SK-N-SH (cell line): ENCODE data around the gene PARP11. TPM values are rescaled to one million over a fixed set of nuclear protein-coding genes. Genes with fewer than 3 reads are reported as not detected.

Experiments used
- CTCF ChIA-PET: fragments of 300-600, 350-600 bp; formaldehyde crosslinking; extraction: SDS; loops from one replicate; lab custom pipeline; 2021; lab: Yijun Ruan, JAX
- POLR2A ChIA-PET: fragments of 350-600 bp; sonication (Branson Sonifier 250); formaldehyde crosslinking; extraction: SDS; loops from one replicate; lab custom pipeline; 2020; ENCODE audit warnings: antibody characterized with exemption, inconsistent platforms; lab: Yijun Ruan, JAX
- DNase-seq: peaks from one replicate; pipeline ENCODE4 v3.0.0; 2012
- H2AFZ ChIP-seq: fragments of 200-600 bp; sonication (generic); 2 replicates; pipeline ENCODE4 v1.8.1; 2016; ENCODE audit warnings: antibody characterized with exemption, mild to moderate bottlenecking, low read depth
- H3F3A ChIP-seq: fragments of 200-600 bp; sonication (generic); replicated peaks from 2 replicates; pipeline ENCODE3; 2016; ENCODE audit warnings: antibody characterized with exemption, mild to moderate bottlenecking; ENCODE audit not compliant: insufficient read depth
- H3K27ac ChIP-seq, 2 experiments: fragments of 200-500 bp in 1 of 2; fragments of 200-600 bp in 1 of 2; sonication (Bioruptor generic) in 1 of 2; sonication (generic), shearing (Covaris generic) in 1 of 2; 2 replicates each; pipeline versions ENCODE4 v1.5.1 to v1.6.1; 2014 to 2016; ENCODE audit warnings: low read depth in 2 of 2, inconsistent platforms in 1 of 2, low read length in 1 of 2, mild to moderate bottlenecking in 1 of 2, mixed read lengths in 1 of 2
- H3K27me3 ChIP-seq: fragments of 200-600 bp; sonication (generic), shearing (Covaris generic); 2 replicates; pipeline ENCODE4 v1.6.1; 2016; ENCODE audit warnings: mixed run types; ENCODE audit not compliant: insufficient read depth
- H3K36me3 ChIP-seq, 2 experiments: fragments of 200-500 bp in 1 of 2; fragments of 200-600 bp in 1 of 2; sonication (Bioruptor generic) in 1 of 2; sonication (generic) in 1 of 2; replicated peaks in 1 of 2; 2 replicates each; pipeline versions ENCODE3 to v1.5.1; 2014 to 2016; ENCODE audit warnings: low read length in 1 of 2, mild to moderate bottlenecking in 1 of 2; ENCODE audit not compliant: insufficient read depth in 2 of 2, control insufficient read depth in 1 of 2
- H3K4me1 ChIP-seq, 2 experiments: fragments of 200-500 bp in 1 of 2; fragments of 200-600 bp in 1 of 2; sonication (Bioruptor generic) in 1 of 2; sonication (generic), shearing (Covaris generic) in 1 of 2; 2 replicates each; pipeline versions ENCODE4 v1.5.1 to v1.6.1; 2014 to 2016; ENCODE audit warnings: low read depth in 1 of 2, low read length in 1 of 2, mixed run types in 1 of 2; ENCODE audit not compliant: insufficient read depth in 2 of 2, control insufficient read depth in 1 of 2
- H3K4me2 ChIP-seq: fragments of 200-600 bp; sonication (generic), shearing (Covaris generic); 2 replicates; pipeline ENCODE4 v1.6.1; 2017; ENCODE audit warnings: mixed run types
- H3K4me3 ChIP-seq, 2 experiments: fragments of 200-500 bp in 1 of 2; fragments of 200-600 bp in 1 of 2; sonication (Bioruptor generic) in 1 of 2; sonication (generic), shearing (Covaris generic) in 1 of 2; 2 replicates each; pipeline versions ENCODE4 v1.5.1 to v1.8.1; 2014 to 2016; ENCODE audit warnings: low read depth in 2 of 2, inconsistent platforms in 1 of 2, low read length in 1 of 2, mild to moderate bottlenecking in 1 of 2, mixed read lengths in 1 of 2, moderate library complexity in 1 of 2
- H3K79me2 ChIP-seq: fragments of 200-600 bp; sonication (generic); 2 replicates; pipeline ENCODE4 v1.8.1; 2017; ENCODE audit warnings: mild to moderate bottlenecking; ENCODE audit not compliant: insufficient read depth
- H3K9ac ChIP-seq: fragments of 200-600 bp; sonication (generic); 2 replicates; pipeline ENCODE4 v1.6.1; 2017; ENCODE audit warnings: mixed run types
- H3K9me2 ChIP-seq: fragments of 200-600 bp; sonication (generic); 2 replicates; pipeline ENCODE4 v1.6.1; 2017; ENCODE audit warnings: mixed run types
- H3K9me3 ChIP-seq: fragments of 200-600 bp; sonication (generic); 2 replicates; pipeline ENCODE4 v1.6.1; 2017; ENCODE audit warnings: mixed run types, mild to moderate bottlenecking, moderate library complexity
- H4K20me1 ChIP-seq: fragments of 200-600 bp; sonication (generic); 2 replicates; pipeline ENCODE4 v1.6.1; 2017; ENCODE audit warnings: mild to moderate bottlenecking, mixed run types; ENCODE audit not compliant: insufficient read depth
- CTCF ChIP-seq: fragments of 200-600 bp; sonication (generic); IDR thresholded peaks from 2 replicates; pipeline ENCODE4 v1.6.1; 2017; ENCODE audit warnings: antibody characterized with exemption, mild to moderate bottlenecking, moderate library complexity
- ELF1 ChIP-seq: IDR thresholded peaks from 2 replicates; pipeline ENCODE4 v1.4.0; 2012
- EP300 ChIP-seq, 2 experiments: IDR thresholded peaks; 2 replicates each; pipeline versions ENCODE4 v1.4.0 to v1.6.1; 2012; ENCODE audit warnings: borderline replicate concordance in 1 of 2, low read depth in 1 of 2, low read length in 1 of 2
- EZH2phosphoT487 ChIP-seq: fragments of 200-600 bp; sonication (generic); IDR thresholded peaks from 2 replicates; pipeline ENCODE4 v1.6.1; 2017; ENCODE audit warnings: low read depth, mixed run types, mild to moderate bottlenecking, antibody characterized with exemption, moderate library complexity, borderline replicate concordance
- FOSL2 ChIP-seq: IDR thresholded peaks from 2 replicates; pipeline ENCODE4 v1.4.0; 2012; ENCODE audit warnings: low read depth, mild to moderate bottlenecking, moderate library complexity, borderline replicate concordance
- FOXJ3 ChIP-seq: sonication (generic); formaldehyde crosslinking; IDR thresholded peaks from 2 replicates; pipeline ENCODE4 v1.5.1; 2020; ENCODE audit warnings: mild to moderate bottlenecking, missing genetic modification reagents
- GABPA ChIP-seq: IDR thresholded peaks from 2 replicates; pipeline ENCODE4 v1.4.0; 2012; ENCODE audit warnings: low read depth, mild to moderate bottlenecking
- GATA2 ChIP-seq: sonication (generic); formaldehyde crosslinking; IDR thresholded peaks from 2 replicates; pipeline ENCODE4 v1.5.0; 2020; ENCODE audit warnings: mild to moderate bottlenecking, missing genetic modification reagents
- JUND ChIP-seq: IDR thresholded peaks from 2 replicates; pipeline ENCODE4 v1.4.0; 2012
- MEF2A ChIP-seq: IDR thresholded peaks from 2 replicates; pipeline ENCODE4 v1.4.0; 2012; ENCODE audit warnings: low read depth, borderline replicate concordance
- MXI1 ChIP-seq: IDR thresholded peaks from 2 replicates; pipeline ENCODE4 v1.6.1; 2012; ENCODE audit warnings: mild to moderate bottlenecking, low read depth, low read length, improper control_type of control experiment
- NFIC ChIP-seq: IDR thresholded peaks from 2 replicates; pipeline ENCODE4 v1.4.0; 2012; ENCODE audit warnings: borderline replicate concordance
- POLR2AphosphoS5 ChIP-seq: IDR thresholded peaks from 2 replicates; pipeline ENCODE4 v1.6.1; 2012; ENCODE audit warnings: low read depth, low read length
- RCOR1 ChIP-seq: fragments of 150-350 bp; IDR thresholded peaks from 2 replicates; pipeline ENCODE4 v1.6.1; 2017; ENCODE audit warnings: antibody characterized with exemption, low read length
- RFX5 ChIP-seq: IDR thresholded peaks from 2 replicates; pipeline ENCODE4 v1.6.1; 2012; ENCODE audit warnings: mild to moderate bottlenecking, improper control_type of control experiment, low read length
- SIN3A ChIP-seq: IDR thresholded peaks from 2 replicates; pipeline ENCODE4 v1.6.1; 2012; ENCODE audit warnings: low read depth, mild to moderate bottlenecking, low read length, moderate library complexity, borderline replicate concordance
- SMC3 ChIP-seq: IDR thresholded peaks from 2 replicates; pipeline ENCODE4 v1.6.1; 2012; ENCODE audit warnings: low read depth, low read length, improper control_type of control experiment
- TAF1 ChIP-seq: IDR thresholded peaks from 2 replicates; pipeline ENCODE4 v1.6.1; 2012; ENCODE audit warnings: low read depth, mild to moderate bottlenecking, low read length, moderate library complexity, borderline replicate concordance
- TCF12 ChIP-seq: IDR thresholded peaks from 2 replicates; pipeline ENCODE4 v1.4.0; 2012
- YY1 ChIP-seq: IDR thresholded peaks from 2 replicates; pipeline ENCODE4 v1.4.0; 2012; ENCODE audit warnings: low read depth, mild to moderate bottlenecking
- WGBS: methylation state at CpG from one replicate; pipeline ENCODE4 v1.1.6; 2017; ENCODE audit warnings: low lambda C conversion rate; 5-methylcytosine and 5-hydroxymethylcytosine counted together
- polyA plus RNA-seq, 3 experiments: library from polyadenylated mRNA; depleted of rRNA; stranded (reverse); fragments of >200 nt; gene quantifications; 2 replicates each; pipeline ENCODE4 v1.2.3, GENCODE V29; 2012
- TF ChIP-seq, protein P1 (sequence below): IDR thresholded peaks from 2 replicates; pipeline ENCODE4 v1.4.0; 2012; ENCODE audit warnings: low read depth
- TF ChIP-seq, protein P2 (sequence below): fragments of 150-350 bp; IDR thresholded peaks from 2 replicates; pipeline ENCODE4 v1.6.1; 2017; ENCODE audit warnings: antibody characterized with exemption, low read length, low read depth, borderline replicate concordance
- TF ChIP-seq, protein P3 (sequence below): IDR thresholded peaks from 2 replicates; pipeline ENCODE4 v1.4.0; 2012; ENCODE audit warnings: low read depth, borderline replicate concordance
- TF ChIP-seq, protein P4 (sequence below): fragments of 150-350 bp; IDR thresholded peaks from 2 replicates; pipeline ENCODE4 v1.6.1; 2016; ENCODE audit warnings: mild to moderate bottlenecking, low read depth, low read length

Gene PARP11, protein sequence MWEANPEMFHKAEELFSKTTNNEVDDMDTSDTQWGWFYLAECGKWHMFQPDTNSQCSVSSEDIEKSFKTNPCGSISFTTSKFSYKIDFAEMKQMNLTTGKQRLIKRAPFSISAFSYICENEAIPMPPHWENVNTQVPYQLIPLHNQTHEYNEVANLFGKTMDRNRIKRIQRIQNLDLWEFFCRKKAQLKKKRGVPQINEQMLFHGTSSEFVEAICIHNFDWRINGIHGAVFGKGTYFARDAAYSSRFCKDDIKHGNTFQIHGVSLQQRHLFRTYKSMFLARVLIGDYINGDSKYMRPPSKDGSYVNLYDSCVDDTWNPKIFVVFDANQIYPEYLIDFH
- 1.8 and 2.7 TPM in 2 replicates for polyA plus RNA-seq (2012; rRNA removed)
- 2.5 and 2.6 TPM in 2 replicates for polyA plus RNA-seq (2012; cell fraction: cytosol; rRNA removed)
- 1.1 and 2.1 TPM in 2 replicates for polyA plus RNA-seq (2012; cell fraction: nucleus; rRNA removed)

DNA sequence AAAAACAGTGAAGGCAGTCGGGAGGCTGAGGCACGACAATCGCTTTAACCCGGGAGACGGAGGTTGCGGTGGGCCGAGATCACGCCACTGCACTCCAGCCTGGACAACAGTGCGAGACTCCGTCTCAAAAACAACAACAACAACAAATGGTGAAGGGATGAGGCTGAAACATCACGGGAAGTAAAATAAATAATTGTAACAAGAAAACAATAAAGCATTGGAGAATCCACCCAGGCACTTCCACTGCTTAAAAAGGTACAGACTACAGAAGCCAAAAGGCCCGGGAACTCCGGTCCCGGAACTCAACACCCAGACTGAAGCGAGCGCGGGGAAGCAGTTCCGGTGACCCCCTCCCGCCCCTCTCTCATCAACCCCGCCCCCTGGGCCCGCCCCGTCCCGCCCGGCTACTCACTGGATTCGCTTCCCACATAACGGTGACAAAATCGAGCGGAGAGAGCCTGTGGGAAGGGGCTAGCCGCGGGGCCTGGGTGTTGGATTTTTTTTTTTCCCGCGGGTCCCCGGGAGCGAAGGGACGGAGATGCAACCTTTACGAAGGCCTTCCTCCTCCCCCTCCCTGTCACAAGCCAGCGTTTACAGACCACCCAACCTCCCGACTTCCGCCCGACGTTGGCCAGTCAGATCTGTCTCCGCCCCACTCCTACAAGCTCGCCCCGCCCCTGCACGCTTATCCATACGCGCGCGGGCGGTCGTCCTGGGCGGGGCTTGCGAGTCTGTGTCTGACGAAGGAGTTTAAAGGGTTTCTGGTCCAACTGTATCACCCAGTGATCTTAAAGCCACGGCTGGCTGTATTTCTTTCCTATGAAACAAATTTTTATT, at the start of gene PARP11:
PARP11 (minus strand) TSS at position 600 of the 837 bp plus-strand sequence; CDS start at position 430, 170 bp downstream.
- DNase-seq: peak; percentile 92
- H3K9me2 ChIP-seq: no peaks in the 10 kb centered on the region
- H3F3A ChIP-seq: no peaks in the 10 kb centered on the region
- no peaks in the 10 kb centered on the region for H3K79me2 ChIP-seq
- H3K4me2 ChIP-seq: peak within 1 kb of the TSS; percentile 86
- H3K9me3 ChIP-seq: no peaks in the 10 kb centered on the region
- H4K20me1 ChIP-seq: no peaks in the 10 kb centered on the region
- H3K27ac ChIP-seq: peak within 1 kb of the TSS; percentile 85 to 91
- H3K4me3 ChIP-seq: peak within 1 kb of the TSS; percentile 64 to 96
- ChIA-PET CTCF (interaction anchor here (1.0 to 1.1 kb wide), 2 partner anchors 13 to 404 kb away, joined by 3 read pairs; no protein-coding TSS in a partner anchor), POLR2A (no interaction called here)
- H3K9ac ChIP-seq: peak within 1 kb of the TSS; percentile 64
- no peaks in the 10 kb centered on the region for H3K36me3 ChIP-seq
- H3K27me3 ChIP-seq: no peaks in the 10 kb centered on the region
- H3K4me1 ChIP-seq: peaks cover 0 to 4% of the 10 kb centered on the region in 2 experiments; a peak in 2 of 4 replicates
- 4% methylated on average over 40 of the region's 55 CpGs for WGBS
- H2AFZ ChIP-seq: peak within 1 kb of the TSS; percentile 99
- TF ChIP-seq TAF1: peak; percentile 73
- TF ChIP-seq CTCF: no peak
- no peak for TF ChIP-seq TCF12
- no peak for TF ChIP-seq GATA2 (CRISPR knock-in tag)
- TF ChIP-seq RCOR1: no peak
- TF ChIP-seq, protein P1, sequence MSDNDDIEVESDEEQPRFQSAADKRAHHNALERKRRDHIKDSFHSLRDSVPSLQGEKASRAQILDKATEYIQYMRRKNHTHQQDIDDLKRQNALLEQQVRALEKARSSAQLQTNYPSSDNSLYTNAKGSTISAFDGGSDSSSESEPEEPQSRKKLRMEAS: 0 out of 2 replicates have a peak, but pooled peaks have one; percentile 3
- 0 out of 2 replicates have a peak, but pooled peaks have one; percentile 24 for TF ChIP-seq RFX5
- 0 out of 2 replicates have a peak, but pooled peaks have one; percentile 54 for TF ChIP-seq MXI1
- TF ChIP-seq SIN3A: no peak
- TF ChIP-seq MEF2A: no peak
- TF ChIP-seq NFIC: no peak
- no peak for TF ChIP-seq FOXJ3 (CRISPR knock-in tag)
- no peak for TF ChIP-seq SMC3
- TF ChIP-seq, protein P2, sequence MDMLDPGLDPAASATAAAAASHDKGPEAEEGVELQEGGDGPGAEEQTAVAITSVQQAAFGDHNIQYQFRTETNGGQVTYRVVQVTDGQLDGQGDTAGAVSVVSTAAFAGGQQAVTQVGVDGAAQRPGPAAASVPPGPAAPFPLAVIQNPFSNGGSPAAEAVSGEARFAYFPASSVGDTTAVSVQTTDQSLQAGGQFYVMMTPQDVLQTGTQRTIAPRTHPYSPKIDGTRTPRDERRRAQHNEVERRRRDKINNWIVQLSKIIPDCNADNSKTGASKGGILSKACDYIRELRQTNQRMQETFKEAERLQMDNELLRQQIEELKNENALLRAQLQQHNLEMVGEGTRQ: no peak
- TF ChIP-seq YY1: no peak
- no peak for TF ChIP-seq EZH2phosphoT487
- no peak; the same call in 1 of the 2 replicates for TF ChIP-seq ELF1
- no peak for TF ChIP-seq FOSL2
- no peak for TF ChIP-seq EP300 (IDR thresholded peaks at IDR 0.05; ENCODE audit: borderline replicate concordance in 1 of 2, low read depth in 1 of 2, low read length in 1 of 2)
- TF ChIP-seq, protein P3, sequence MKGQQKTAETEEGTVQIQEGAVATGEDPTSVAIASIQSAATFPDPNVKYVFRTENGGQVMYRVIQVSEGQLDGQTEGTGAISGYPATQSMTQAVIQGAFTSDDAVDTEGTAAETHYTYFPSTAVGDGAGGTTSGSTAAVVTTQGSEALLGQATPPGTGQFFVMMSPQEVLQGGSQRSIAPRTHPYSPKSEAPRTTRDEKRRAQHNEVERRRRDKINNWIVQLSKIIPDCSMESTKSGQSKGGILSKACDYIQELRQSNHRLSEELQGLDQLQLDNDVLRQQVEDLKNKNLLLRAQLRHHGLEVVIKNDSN: no peak
- TF ChIP-seq JUND: no peak
- peak; percentile 77 for TF ChIP-seq GABPA
- TF ChIP-seq POLR2AphosphoS5: peak; percentile 80
- TF ChIP-seq, protein P4, sequence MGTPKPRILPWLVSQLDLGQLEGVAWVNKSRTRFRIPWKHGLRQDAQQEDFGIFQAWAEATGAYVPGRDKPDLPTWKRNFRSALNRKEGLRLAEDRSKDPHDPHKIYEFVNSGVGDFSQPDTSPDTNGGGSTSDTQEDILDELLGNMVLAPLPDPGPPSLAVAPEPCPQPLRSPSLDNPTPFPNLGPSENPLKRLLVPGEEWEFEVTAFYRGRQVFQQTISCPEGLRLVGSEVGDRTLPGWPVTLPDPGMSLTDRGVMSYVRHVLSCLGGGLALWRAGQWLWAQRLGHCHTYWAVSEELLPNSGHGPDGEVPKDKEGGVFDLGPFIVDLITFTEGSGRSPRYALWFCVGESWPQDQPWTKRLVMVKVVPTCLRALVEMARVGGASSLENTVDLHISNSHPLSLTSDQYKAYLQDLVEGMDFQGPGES: no peak
